GM12878 (cell line): ENCODE measurements around the gene THRB. TPM values are rescaled to one million over a fixed set of nuclear protein-coding genes. Genes with fewer than 3 reads are reported as not detected.

ENCODE experiments used
- ATAC-seq: fragments of 200-7000 bp; cut with Tn5 transposase; 3 replicates; pipeline ENCODE4 v1.9.1; 2020; ENCODE audit warnings: mild to moderate bottlenecking, moderate library complexity
- BruUV-seq: library from RNA; stranded (reverse); fragments of 400-500 nt; replicated peaks from 2 replicates; lab custom pipeline; 2021; lab: Mats Ljungman, UMichigan
- CTCF ChIA-PET: fragments of 300-600 bp; sonication (Branson Sonifier 250); formaldehyde crosslinking; extraction: SDS; loops from one replicate; lab custom pipeline; 2021; ENCODE audit warnings: inconsistent platforms; lab: Yijun Ruan, JAX
- POLR2A ChIA-PET: fragments of 350-600 bp; formaldehyde crosslinking; extraction: SDS; loops from one replicate; lab custom pipeline; 2021; ENCODE audit warnings: inconsistent platforms; lab: Charles Lee
- RAD21 ChIA-PET: fragments of 300-600 bp; sonication (Branson Sonifier 250); formaldehyde crosslinking; loops from one replicate; lab custom pipeline; 2023; ENCODE audit warnings: antibody characterized with exemption; ENCODE audit not compliant: unreplicated experiment; lab: Charles Lee
- SMC1A ChIA-PET: fragments of 300-600 bp; sonication (Branson Sonifier 250); formaldehyde crosslinking; loops from one replicate; lab custom pipeline; 2023; ENCODE audit not compliant: unreplicated experiment, uncharacterized antibody; lab: Charles Lee
- DNase-seq: peaks from one replicate; pipeline ENCODE4 v3.0.0-alpha.2; 2011; ENCODE audit warnings: low read depth, low spot score
- FAIRE-seq: peaks from 3 replicates; lab custom pipeline; 2011; peaks lifted over from hg19 to GRCh38; lab: Jason Lieb, UNC
- H2AFZ ChIP-seq: 2 replicates; pipeline ENCODE4 v1.6.0; 2011; ENCODE audit warnings: low read depth, low read length, control low read depth; ENCODE audit not compliant: control insufficient read depth
- H3K27ac ChIP-seq: 2 replicates; pipeline ENCODE4 v1.5.1; 2011; ENCODE audit warnings: control low read depth; ENCODE audit not compliant: control insufficient read depth, insufficient read depth
- H3K27me3 ChIP-seq, 2 experiments: replicated peaks in 1 of 2; 2 replicates each; pipeline versions ENCODE4 v1.6.0 to v1.6.1; 2011; ENCODE audit warnings: low read length in 1 of 2; ENCODE audit not compliant: control insufficient read depth in 2 of 2, insufficient read depth in 2 of 2
- H3K36me3 ChIP-seq, 2 experiments: 2 replicates each; pipeline ENCODE4 v1.5.1; 2011; ENCODE audit warnings: low read length in 1 of 2; ENCODE audit not compliant: control insufficient read depth in 2 of 2, insufficient read depth in 2 of 2
- H3K4me1 ChIP-seq: 2 replicates; pipeline ENCODE4 v1.6.1; 2011; ENCODE audit warnings: mild to moderate bottlenecking, low read length, moderate library complexity, mixed read lengths; ENCODE audit not compliant: control insufficient read depth, insufficient read depth
- H3K4me2 ChIP-seq: 2 replicates; pipeline ENCODE4 v1.6.0; 2011; ENCODE audit warnings: control low read depth; ENCODE audit not compliant: control insufficient read depth, insufficient read depth
- H3K4me3 ChIP-seq: fragments of 200-600 bp; sonication (generic); 2 replicates; pipeline ENCODE4 v1.5.1; 2016
- H3K79me2 ChIP-seq: 2 replicates; pipeline ENCODE4 v1.6.0; 2011; ENCODE audit warnings: low read length; ENCODE audit not compliant: control insufficient read depth, insufficient read depth
- H3K9ac ChIP-seq: 2 replicates; pipeline ENCODE4 v1.8.0; 2011; ENCODE audit warnings: low read length, control low read depth, mixed read lengths; ENCODE audit not compliant: control insufficient read depth, insufficient read depth
- H3K9me3 ChIP-seq: replicated peaks from 3 replicates; pipeline ENCODE4 v1.5.1; 2011; ENCODE audit warnings: mild to moderate bottlenecking, low read length; ENCODE audit not compliant: control insufficient read depth, insufficient read depth
- H4K20me1 ChIP-seq: 2 replicates; pipeline ENCODE4 v1.6.0; 2011; ENCODE audit not compliant: control insufficient read depth, insufficient read depth
- ATF2 ChIP-seq: IDR thresholded peaks from 2 replicates; pipeline ENCODE4 v1.6.1; 2012; ENCODE audit warnings: low read length, inconsistent platforms
- CEBPB ChIP-seq, 2 experiments: fragments of 150-350 bp in 1 of 2; IDR thresholded peaks; 2 replicates each; pipeline ENCODE4 v1.6.1; 2012 to 2014; ENCODE audit warnings: low read depth in 2 of 2, low read length in 2 of 2, borderline replicate concordance in 1 of 2, inconsistent platforms in 1 of 2
- CREM ChIP-seq: IDR thresholded peaks from 2 replicates; pipeline ENCODE4 v1.6.1; 2014; ENCODE audit warnings: antibody characterized with exemption, low read depth
- CTCF ChIP-seq, 3 experiments: IDR thresholded peaks in 2 of 3; conservative IDR thresholded peaks in 1 of 3; 2 replicates each; pipeline ENCODE4 v1.5.1; 2011; ENCODE audit warnings: low read depth in 3 of 3, low read length in 3 of 3, mild to moderate bottlenecking in 3 of 3, control low read depth in 2 of 3, moderate library complexity in 2 of 3, inconsistent platforms in 1 of 3, mixed read lengths in 1 of 3; ENCODE audit not compliant: control insufficient read depth in 2 of 3, insufficient read depth in 1 of 3; ENCODE audit errors: extremely low read depth in 1 of 3
- E2F8 ChIP-seq: fragments of 450-650 bp; IDR thresholded peaks from 2 replicates; pipeline ENCODE4 v1.6.1; 2018; ENCODE audit warnings: mild to moderate bottlenecking, low read depth, moderate library complexity; ENCODE audit not compliant: partially characterized antibody
- FOXK2 ChIP-seq: fragments of 450-650 bp; IDR thresholded peaks from 2 replicates; pipeline ENCODE4 v1.6.1; 2017; ENCODE audit warnings: mild to moderate bottlenecking, moderate library complexity
- HCFC1 ChIP-seq: fragments of 150-350 bp; IDR thresholded peaks from 2 replicates; pipeline ENCODE4 v1.6.1; 2014; ENCODE audit warnings: low read length
- HDAC6 ChIP-seq: fragments of 200-600 bp; sonication (generic); IDR thresholded peaks from one replicate; pipeline ENCODE4 v1.8.0; 2017; ENCODE audit warnings: antibody characterized with exemption; ENCODE audit not compliant: unreplicated experiment
- IRF5 ChIP-seq: fragments of 450-650 bp; IDR thresholded peaks from 2 replicates; pipeline ENCODE4 v1.6.1; 2017; ENCODE audit warnings: borderline replicate concordance
- MEF2B ChIP-seq: fragments of 450-650 bp; IDR thresholded peaks from 2 replicates; pipeline ENCODE4 v1.6.1; 2018; ENCODE audit warnings: mild to moderate bottlenecking, moderate library complexity; ENCODE audit not compliant: partially characterized antibody, poor library complexity, severe bottlenecking
- POLR2AphosphoS5 ChIP-seq: IDR thresholded peaks from 2 replicates; pipeline ENCODE4 v1.6.1; 2011; ENCODE audit warnings: mild to moderate bottlenecking, low read length, inconsistent platforms
- RUNX3 ChIP-seq: IDR thresholded peaks from 2 replicates; pipeline ENCODE4 v1.6.1; 2012; ENCODE audit warnings: low read length, inconsistent platforms
- ZNF207 ChIP-seq: fragments of 450-650 bp; IDR thresholded peaks from 2 replicates; pipeline ENCODE4 v1.6.1; 2014; ENCODE audit warnings: antibody characterized with exemption, mild to moderate bottlenecking, borderline replicate concordance
- in situ Hi-C: fragments of 300-500 bp; cut with MboI; formaldehyde crosslinking; loops from 9 replicates; pipeline ENCODE4 v1.14.3; 2018; ENCODE audit warnings: mixed read lengths
- intact Hi-C: fragments of 100-400 bp; cut with micrococcal nuclease; formaldehyde crosslinking; loops from one replicate; pipeline ENCODE4 v1.14.2; 2022; ENCODE audit not compliant: unreplicated experiment
- polyA plus RNA-seq, 11 experiments: library from polyadenylated mRNA; depleted of rRNA in 4 of 11; unstranded in 6 of 11; stranded (reverse) in 5 of 11; fragments of >200 nt; fragmentation: Nextera tagmentation in 4 of 11; fragmentation: Illumina TruSeq in 1 of 11; extraction: Ambion mirVana in 4 of 11; extraction: Trizol in 1 of 11; gene quantifications; 1 replicate in 1 of 11; 2 replicates in 10 of 11; pipeline versions ENCODE4 v1.2.1 to v1.2.3, GENCODE V29; 2011 to 2016; ENCODE audit warnings: inconsistent platforms in 2 of 11, missing spikeins in 2 of 11, low read depth in 1 of 11
- total RNA-seq, 4 experiments: library from RNA; depleted of rRNA in 3 of 4; stranded (reverse); fragments of >200 nt in 3 of 4; fragmentation: Illumina TruSeq in 1 of 4; extraction: Trizol in 1 of 4; gene quantifications; 2 replicates each; pipeline versions ENCODE4 v1.2.1 to v1.2.3, GENCODE V29; 2013 to 2021

Gene THRB
- total and polyA plus RNA-seq, 10 of the 15 experiments (the other 5 are each of a cell fraction or from before 2014, with no cell fraction given): 0.05 TPM; not detected in 9

GRCh38 chr3:24377218-24377993 is 117.2 kb downstream of the THRB start:
- no peak for TF ChIP-seq CTCF (IDR thresholded peaks at IDR 0.05 in 2 of 3, conservative IDR thresholded peaks at IDR 0.05 in 1 of 3; ENCODE audit: control insufficient read depth in 2 of 3, extremely low read depth in 1 of 3, insufficient read depth in 1 of 3, low read depth in 3 of 3, low read length in 3 of 3)
- no peak for TF ChIP-seq ZNF207
- TF ChIP-seq HCFC1: no peak
- TF ChIP-seq IRF5: no peak
- no peak for TF ChIP-seq CEBPB (IDR thresholded peaks at IDR 0.05; ENCODE audit: borderline replicate concordance in 1 of 2, low read depth in 2 of 2, low read length in 2 of 2)
- TF ChIP-seq HDAC6: no peak
- no peak for TF ChIP-seq POLR2AphosphoS5
- TF ChIP-seq MEF2B: no peak
- no peak for TF ChIP-seq RUNX3
- TF ChIP-seq ATF2: no peak
- no peak for TF ChIP-seq CREM
- no peak for TF ChIP-seq FOXK2
- TF ChIP-seq E2F8: no peak
- Histone ChIP-seq H3K36me3 (no peaks in the 10 kb centered on the region), H3K4me3 (no peak overlapping the region), H3K79me2 (no peaks in the 10 kb centered on the region), H4K20me1 (no peaks in the 10 kb centered on the region), H3K27ac (no peak overlapping the region), H3K9ac (no peak overlapping the region), H3K9me3 (no peaks in the 10 kb centered on the region), H3K27me3 (no peaks in the 10 kb centered on the region), H3K4me2 (no peak overlapping the region), H3K4me1 (no peaks in the 10 kb centered on the region), H2AFZ (no peak overlapping the region)
- ATAC-seq (no peak), DNase-seq (no peak), FAIRE-seq (no peak)
- ChIA-PET CTCF (no interaction called here), POLR2A (no interaction called here), SMC1A (no interaction called here), RAD21 (no interaction called here)
- BruUV-seq: no TSS peak
- intact Hi-C loops: no loop called here
- in situ Hi-C loops: no loop called here
